CD4-positive, alpha-beta T cell (primary cell): ENCODE data around the gene PALS1. TPM values are rescaled to one million over a fixed set of nuclear protein-coding genes. Genes with fewer than 3 reads are reported as not detected.

Source experiments
- ATAC-seq: fragments of 200-7000 bp; cut with Tn5 transposase; one replicate; pipeline ENCODE4 v1.10.0; 2022; ENCODE audit warnings: mild to moderate bottlenecking; ENCODE audit not compliant: poor library complexity
- CTCF ChIA-PET: fragments of 350-600 bp; sonication (Branson Sonifier 250); formaldehyde crosslinking; loops from one replicate; lab custom pipeline; 2021; ENCODE audit warnings: antibody characterized with exemption, inconsistent platforms; lab: Charles Lee
- POLR2A ChIA-PET: fragments of 350-600 bp; sonication (Branson Sonifier 250); formaldehyde crosslinking; loops from one replicate; lab custom pipeline; 2021; ENCODE audit warnings: antibody characterized with exemption, inconsistent platforms; lab: Charles Lee
- DNase-seq, 14 experiments: peaks; one replicate each; pipeline ENCODE4 v3.0.0-alpha.2; 2013 to 2020; ENCODE audit warnings: mixed read lengths in 2 of 14
- H3K27ac ChIP-seq, 2 donors: one replicate each; pipeline versions ENCODE4 v1.5.1 to v1.7.0; 2013; ENCODE audit warnings: low read length in 2 of 2, low read depth in 1 of 2, mild to moderate bottlenecking in 1 of 2
- H3K27me3 ChIP-seq, 2 experiments: 1 replicate in 1 of 2; 2 replicates in 1 of 2; pipeline versions ENCODE4 v1.6.1 to v1.7.0; 2013; ENCODE audit warnings: low read length in 2 of 2, control low read depth in 1 of 2, mild to moderate bottlenecking in 1 of 2, moderate library complexity in 1 of 2; ENCODE audit not compliant: insufficient read depth in 2 of 2, control insufficient read depth in 1 of 2
- H3K36me3 ChIP-seq: one replicate; pipeline ENCODE4 v1.6.1; 2013; ENCODE audit warnings: low read length, control low read depth; ENCODE audit not compliant: insufficient read depth
- H3K4me1 ChIP-seq: one replicate; pipeline ENCODE4 v1.6.1; 2013; ENCODE audit warnings: low read length, control low read depth; ENCODE audit not compliant: insufficient read depth
- H3K4me3 ChIP-seq: one replicate; pipeline ENCODE4 v1.5.1; 2013; ENCODE audit warnings: mild to moderate bottlenecking, low read length, moderate library complexity
- H3K9me3 ChIP-seq, 2 experiments: 1 replicate in 1 of 2; 2 replicates in 1 of 2; pipeline versions ENCODE4 v1.6.1 to v1.7.0; 2013; ENCODE audit warnings: low read length in 2 of 2, mild to moderate bottlenecking in 2 of 2, control low read depth in 1 of 2, moderate library complexity in 1 of 2; ENCODE audit not compliant: control insufficient read depth in 1 of 2, insufficient read depth in 1 of 2
- H3K27ac Mint-ChIP-seq: one replicate; pipeline ENCODE4 v1.8.0; 2020; ENCODE audit warnings: mixed read lengths
- H3K27me3 Mint-ChIP-seq: one replicate; pipeline ENCODE4 v1.8.0; 2021; ENCODE audit warnings: mixed read lengths
- H3K36me3 Mint-ChIP-seq: one replicate; pipeline ENCODE4 v1.8.0; 2021; ENCODE audit warnings: low read depth, mixed read lengths
- H3K4me1 Mint-ChIP-seq: one replicate; pipeline ENCODE4 v1.8.0; 2021; ENCODE audit warnings: low read depth, mixed read lengths
- H3K4me3 Mint-ChIP-seq: one replicate; pipeline ENCODE4 v1.8.0; 2020; ENCODE audit warnings: mild to moderate bottlenecking, mixed read lengths
- H3K9me3 Mint-ChIP-seq: one replicate; pipeline ENCODE4 v1.8.0; 2020; ENCODE audit warnings: mixed read lengths
- intact Hi-C, 2 experiments: fragments of 100-400 bp; cut with DNase I in 1 of 2; cut with micrococcal nuclease in 1 of 2; formaldehyde crosslinking; loops; one replicate each; pipeline versions ENCODE4 v1.15.1 to v1.9.0; 2023 to 2025; cut with DNase I, micrococcal nuclease
- total RNA-seq, 174 experiments: library from RNA in 2 of 174; stranded (reverse) in 2 of 174; gene quantifications; one replicate each; pipeline ENCODE4 v1.2.3 and lab custom pipeline; 2021 to 2026
- TF ChIP-seq, protein P1 (sequence below): fragments of 200-600 bp; IDR thresholded peaks from one replicate; pipeline ENCODE4 v1.8.0; 2022; ENCODE audit warnings: antibody characterized with exemption, mild to moderate bottlenecking

Gene PALS1
- total RNA-seq, 2 experiments from 2014 or later, result 12.1 TPM

DNA sequence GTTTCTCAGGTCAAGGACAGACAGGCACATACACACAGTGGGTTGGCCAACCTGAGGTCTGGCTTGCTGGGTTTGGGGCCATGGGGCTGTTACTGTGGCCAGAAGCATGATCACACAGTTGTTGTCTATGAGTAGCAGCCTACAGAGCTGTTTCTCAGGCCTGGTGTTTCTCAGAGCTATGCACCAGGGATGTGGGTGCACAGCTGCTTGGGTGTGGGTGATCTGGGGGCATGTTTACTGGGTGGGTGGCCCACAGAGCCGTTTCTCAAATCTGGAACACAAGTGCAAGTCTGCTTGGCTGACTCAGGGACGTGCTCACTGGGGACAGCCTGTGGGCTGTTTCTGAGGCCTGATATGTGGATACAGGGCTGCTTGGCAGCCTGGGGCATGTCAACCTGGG is 23.1 kb upstream of the PALS1 start:
- Mint-ChIP-seq H3K36me3 (no peaks in the 10 kb centered on the region), H3K9me3 (no peaks in the 10 kb centered on the region), H3K4me3 (no peak overlapping the region), H3K27ac (no peak overlapping the region), H3K4me1 (no peaks in the 10 kb centered on the region), H3K27me3 (no peaks in the 10 kb centered on the region)
- intact Hi-C loops, result no loop called here
- DNase-seq (no peak), ATAC-seq (no peak)
- Histone ChIP-seq H3K9me3 (no peaks in the 10 kb centered on the region), H3K27me3 (no peaks in the 10 kb centered on the region), H3K4me3 (no peak overlapping the region), H3K36me3 (no peaks in the 10 kb centered on the region), H3K27ac (no peak overlapping the region), H3K4me1 (no peaks in the 10 kb centered on the region)
- CTCF ChIA-PET, result no interaction called here
- TF ChIP-seq, protein P1, sequence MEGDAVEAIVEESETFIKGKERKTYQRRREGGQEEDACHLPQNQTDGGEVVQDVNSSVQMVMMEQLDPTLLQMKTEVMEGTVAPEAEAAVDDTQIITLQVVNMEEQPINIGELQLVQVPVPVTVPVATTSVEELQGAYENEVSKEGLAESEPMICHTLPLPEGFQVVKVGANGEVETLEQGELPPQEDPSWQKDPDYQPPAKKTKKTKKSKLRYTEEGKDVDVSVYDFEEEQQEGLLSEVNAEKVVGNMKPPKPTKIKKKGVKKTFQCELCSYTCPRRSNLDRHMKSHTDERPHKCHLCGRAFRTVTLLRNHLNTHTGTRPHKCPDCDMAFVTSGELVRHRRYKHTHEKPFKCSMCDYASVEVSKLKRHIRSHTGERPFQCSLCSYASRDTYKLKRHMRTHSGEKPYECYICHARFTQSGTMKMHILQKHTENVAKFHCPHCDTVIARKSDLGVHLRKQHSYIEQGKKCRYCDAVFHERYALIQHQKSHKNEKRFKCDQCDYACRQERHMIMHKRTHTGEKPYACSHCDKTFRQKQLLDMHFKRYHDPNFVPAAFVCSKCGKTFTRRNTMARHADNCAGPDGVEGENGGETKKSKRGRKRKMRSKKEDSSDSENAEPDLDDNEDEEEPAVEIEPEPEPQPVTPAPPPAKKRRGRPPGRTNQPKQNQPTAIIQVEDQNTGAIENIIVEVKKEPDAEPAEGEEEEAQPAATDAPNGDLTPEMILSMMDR, result no peak
- POLR2A ChIA-PET, result no interaction called here

DNA sequence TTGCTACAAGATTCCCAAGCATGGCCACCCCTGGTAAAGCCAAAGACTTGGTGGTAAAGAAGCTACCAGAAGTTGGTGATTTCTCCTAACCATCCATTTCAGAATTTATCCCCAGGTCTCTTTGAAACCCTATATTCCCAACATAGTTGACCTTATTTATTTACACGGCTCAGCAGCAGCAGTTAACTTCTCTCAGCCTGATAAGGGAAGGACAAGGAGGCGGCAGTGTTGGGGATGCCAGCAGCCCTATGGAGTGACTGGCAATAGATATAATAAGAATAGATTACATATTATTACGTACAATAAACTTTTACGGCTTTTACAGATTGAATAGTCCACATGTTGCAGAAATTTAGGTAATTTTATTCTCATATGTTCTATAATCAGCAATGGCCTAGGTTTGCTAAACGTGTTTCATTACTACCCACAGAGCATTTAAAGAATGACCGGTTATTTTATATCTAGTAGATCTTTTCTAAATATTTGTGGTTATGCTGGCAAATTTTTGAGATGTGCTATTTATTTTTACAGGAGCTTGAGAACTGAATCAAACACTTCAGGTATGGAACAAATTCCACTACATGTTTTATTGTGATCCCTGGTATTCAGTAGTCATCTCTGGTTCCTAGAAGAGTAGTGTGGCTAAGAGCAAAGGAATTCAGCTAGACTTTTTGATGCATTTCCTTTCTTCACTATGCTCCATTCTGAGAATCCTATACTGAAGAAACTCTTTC is 19.8 kb upstream of the PALS1 start:
- H3K27ac Mint-ChIP-seq, result no peak overlapping the region
- Histone ChIP-seq H3K9me3 (no peaks in the 10 kb centered on the region), H3K27ac (no peak overlapping the region), H3K27me3 (no peaks in the 10 kb centered on the region), H3K4me1 (no peaks in the 10 kb centered on the region), H3K36me3 (no peaks in the 10 kb centered on the region), H3K4me3 (no peak overlapping the region)
- no peak for DNase-seq
- intact Hi-C loops, result no loop called here
- no peak overlapping the region for H3K4me3 Mint-ChIP-seq
- no peaks in the 10 kb centered on the region for H3K4me1 Mint-ChIP-seq
- CTCF ChIA-PET, result no interaction called here
- no peaks in the 10 kb centered on the region for H3K36me3 Mint-ChIP-seq
- TF ChIP-seq, protein P1, result no peak
- ATAC-seq, result no peak
- POLR2A ChIA-PET, result no interaction called here
- no peaks in the 10 kb centered on the region for H3K9me3 Mint-ChIP-seq
- no peaks in the 10 kb centered on the region for H3K27me3 Mint-ChIP-seq

DNA sequence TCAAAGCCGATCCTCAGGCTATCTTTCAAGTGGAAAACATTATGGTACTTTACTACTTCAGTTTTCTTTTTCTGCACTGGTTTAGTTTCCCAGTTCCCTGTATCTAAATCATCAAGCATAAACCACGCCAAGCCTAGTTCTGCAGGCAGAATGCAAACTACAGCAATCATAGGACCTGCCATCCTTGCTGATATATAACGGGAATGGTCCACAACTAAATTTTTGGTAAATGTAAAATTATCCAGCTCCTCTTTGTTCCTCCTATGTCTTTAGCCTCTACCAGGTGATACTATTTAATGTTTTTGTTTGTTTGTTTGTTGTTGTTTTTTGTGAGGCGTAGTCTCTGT is 19.3 kb upstream of the PALS1 start:
- H3K4me1 ChIP-seq, result no peaks in the 10 kb centered on the region
- no peak for ATAC-seq
- DNase-seq, result no peak
- no peaks in the 10 kb centered on the region for H3K36me3 ChIP-seq
- no peak overlapping the region for H3K4me3 ChIP-seq
- TF ChIP-seq, protein P1, result no peak
- Mint-ChIP-seq H3K9me3 (no peaks in the 10 kb centered on the region), H3K27ac (no peak overlapping the region), H3K27me3 (no peaks in the 10 kb centered on the region), H3K36me3 (no peaks in the 10 kb centered on the region), H3K4me3 (no peak overlapping the region), H3K4me1 (no peaks in the 10 kb centered on the region)
- no peaks in the 10 kb centered on the region for H3K27me3 ChIP-seq
- ChIA-PET POLR2A (no interaction called here), CTCF (no interaction called here)
- H3K27ac ChIP-seq, result no peak overlapping the region
- H3K9me3 ChIP-seq, result no peaks in the 10 kb centered on the region
- intact Hi-C loops, result no loop called here
